Spinal cord (tissue), 10 donors: ENCODE measurements around the gene STMN3. TPM values are rescaled to one million over a fixed set of nuclear protein-coding genes. Genes with fewer than 3 reads are reported as not detected.

Source experiments
- DNase-seq, 6 donors: peaks; one replicate each; pipeline versions ENCODE4 v3.0.0 to v3.0.0-alpha.2; 2013 to 2015; ENCODE audit warnings: low spot score in 6 of 6, low read depth in 4 of 6
- H3K27ac ChIP-seq: one replicate; pipeline ENCODE4 v1.5.1; 2013; ENCODE audit warnings: low read depth, low read length, control low read depth
- H3K27me3 ChIP-seq: one replicate; pipeline ENCODE4 v1.6.1; 2013; ENCODE audit warnings: low read length; ENCODE audit not compliant: control insufficient read depth, insufficient read depth
- H3K36me3 ChIP-seq: one replicate; pipeline ENCODE4 v1.6.1; 2013; ENCODE audit warnings: low read length; ENCODE audit not compliant: control insufficient read depth, insufficient read depth
- H3K4me1 ChIP-seq: one replicate; pipeline ENCODE4 v1.6.1; 2013; ENCODE audit warnings: low read length; ENCODE audit not compliant: control insufficient read depth, insufficient read depth
- H3K4me3 ChIP-seq: one replicate; pipeline ENCODE4 v1.5.1; 2013; ENCODE audit warnings: low read depth, low read length, control low read depth
- H3K9me3 ChIP-seq: one replicate; pipeline ENCODE4 v1.6.1; 2013; ENCODE audit warnings: low read length; ENCODE audit not compliant: control insufficient read depth, insufficient read depth
- WGBS: methylation state at CpG from one replicate; pipeline ENCODE4 v1.1.5; 2013; ENCODE audit warnings: missing lambda C conversion rate; ENCODE audit not compliant: insufficient coverage; 5-methylcytosine and 5-hydroxymethylcytosine counted together
- polyA plus RNA-seq, 2 donors: library from polyadenylated mRNA; unstranded; fragments of 120-200 nt; gene quantifications; one replicate each; pipeline ENCODE4 v1.2.1, GENCODE V29; 2013; ENCODE audit not compliant: insufficient read length in 2 of 2
- total RNA-seq, 2 donors: library from RNA; depleted of rRNA in 1 of 2; stranded (reverse); fragments of 120-200 nt in 1 of 2; fragments of >200 nt in 1 of 2; gene quantifications; one replicate each; pipeline versions ENCODE4 v1.2.3 to v1.2.4, GENCODE V29; 2013 to 2014
- donor health status: healthy.

The STMN3 gene
- total and polyA plus RNA-seq, 4 donors = 137 to 495 (median 318) TPM

DNA sequence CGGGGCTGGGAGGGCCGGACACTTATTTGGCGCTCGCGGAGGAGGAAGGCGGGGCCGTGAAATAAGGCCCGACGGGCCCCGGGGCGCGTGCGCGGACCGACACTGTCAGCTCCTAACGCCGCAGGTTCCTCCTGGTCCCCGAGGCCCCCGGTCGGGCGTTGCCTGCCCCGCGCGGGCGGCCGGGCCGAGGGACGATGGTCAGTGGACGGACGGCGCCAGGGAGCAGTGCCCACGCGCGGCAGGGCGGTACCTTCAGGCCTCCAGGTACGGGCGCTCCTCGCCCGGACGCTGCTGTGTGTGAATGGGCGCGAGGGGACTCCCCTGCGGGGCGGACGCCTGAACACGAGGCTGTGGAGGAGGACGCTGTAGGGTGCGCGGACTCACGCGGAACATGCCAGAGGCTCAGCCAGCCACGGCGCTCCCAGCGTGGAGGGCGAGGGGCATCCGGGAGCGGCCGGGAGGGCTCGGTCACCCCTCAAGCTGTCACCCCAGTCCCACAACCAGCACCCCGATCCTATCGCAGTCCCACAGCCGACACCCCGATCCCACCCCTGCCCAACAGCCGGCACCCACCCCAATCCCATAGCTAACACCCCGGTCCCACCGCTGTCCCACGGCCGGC lies 26.0 kb downstream of the STMN3 start:
- peak overlapping the region; percentile 67 for H3K27ac ChIP-seq
- 1% methylated on average over 66 of the region's 68 CpGs for WGBS
- no peaks in the 10 kb centered on the region for H3K9me3 ChIP-seq
- peak; percentile 78 to 98 (median 87) for DNase-seq
- H3K36me3 ChIP-seq = peaks cover 5% of the 10 kb centered on the region
- peaks cover 25% of the 10 kb centered on the region for H3K4me1 ChIP-seq
- no peaks in the 10 kb centered on the region for H3K27me3 ChIP-seq
- H3K4me3 ChIP-seq = peak overlapping the region; percentile 76

DNA sequence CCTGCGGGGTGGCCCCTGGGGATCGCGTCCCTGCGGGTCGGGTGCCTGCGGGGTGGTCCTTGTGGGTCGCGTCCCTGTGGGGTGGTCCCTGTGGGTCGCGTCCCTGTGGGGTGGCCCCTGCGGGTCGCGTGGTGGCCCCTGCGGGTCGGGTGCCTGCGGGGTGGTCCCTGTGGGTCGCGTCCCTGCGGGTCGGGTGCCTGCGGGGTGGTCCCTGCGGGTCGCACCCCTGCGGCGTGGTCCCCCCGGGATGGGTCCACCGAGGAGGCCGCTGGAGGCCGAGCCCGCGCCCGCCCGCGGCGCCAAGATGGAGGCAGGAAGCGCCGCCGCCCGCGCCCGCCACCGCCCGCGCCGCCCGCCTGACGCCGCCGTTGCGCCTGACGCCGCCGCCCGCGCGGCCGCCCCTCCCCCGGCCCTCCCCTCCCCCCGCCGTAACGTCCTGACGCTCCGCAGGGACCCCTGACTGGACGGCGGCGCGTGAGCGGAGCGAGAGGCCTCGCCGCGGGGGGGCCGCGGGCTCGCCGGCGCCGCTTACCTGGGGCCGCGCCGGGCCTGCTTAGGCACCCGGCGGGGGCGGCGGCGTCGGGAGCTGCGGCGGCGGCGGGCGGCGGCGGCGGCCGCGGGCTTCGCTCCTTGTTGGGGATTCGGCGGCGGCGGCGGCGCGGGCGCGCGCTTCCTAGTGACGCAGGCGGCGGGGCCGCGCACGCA lies 26.6 kb downstream of the STMN3 start, which contains the start of gene GMEB2:
Gene GMEB2, minus strand, starts transcription at position 678 of the 705 bp plus-strand sequence. CDS start 7,704 bp downstream, outside the sequence.
- 0% methylated on average over 110 of the region's 114 CpGs for WGBS
- peak in 5 of 6 donors; percentile 51 to 93 (median 69) for DNase-seq
- Histone ChIP-seq H3K9me3 (no peaks in the 10 kb centered on the region), H3K4me1 (peaks cover 25% of the 10 kb centered on the region), H3K27ac (peak within 1 kb of the TSS; percentile 67), H3K36me3 (peaks cover 5% of the 10 kb centered on the region), H3K27me3 (no peaks in the 10 kb centered on the region), H3K4me3 (peak within 1 kb of the TSS; percentile 76)

DNA sequence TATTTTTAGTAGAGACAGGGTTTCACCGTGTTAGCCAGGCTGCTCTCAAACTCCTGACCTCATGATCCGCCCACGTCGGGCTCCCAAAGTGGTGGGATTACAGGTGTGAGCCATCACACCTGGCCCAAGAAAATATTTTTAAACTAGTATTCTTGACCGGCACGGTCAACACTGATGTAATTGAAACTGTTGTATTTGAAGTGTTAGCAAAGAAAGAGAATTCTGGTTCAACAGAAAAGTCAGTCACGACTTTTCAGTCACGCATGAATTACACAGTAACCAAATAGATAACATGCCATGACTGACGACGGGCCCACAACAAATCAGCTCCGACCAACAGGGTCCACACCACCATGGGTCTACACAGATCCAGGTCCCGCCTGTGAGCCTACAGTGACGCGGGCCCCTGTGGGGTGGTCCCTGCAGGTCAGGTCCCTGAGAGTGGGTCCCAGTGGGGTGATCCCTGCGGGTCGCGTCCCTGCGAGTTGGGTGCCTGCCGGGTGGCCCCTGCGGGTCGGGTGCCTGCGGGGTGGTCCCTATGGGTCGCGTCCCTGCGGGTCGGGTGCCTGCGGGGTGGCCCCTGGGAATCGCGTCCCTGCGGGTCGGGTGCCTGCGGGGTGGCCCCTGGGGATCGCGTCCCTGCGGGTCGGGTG lies 27.3 kb downstream of the STMN3 start:
- H3K27me3 ChIP-seq = no peaks in the 10 kb centered on the region
- peak overlapping the region; percentile 51 for H3K4me3 ChIP-seq
- peak overlapping the region; percentile 60 for H3K27ac ChIP-seq
- H3K4me1 ChIP-seq = peaks cover 25% of the 10 kb centered on the region
- H3K36me3 ChIP-seq = peaks cover 5% of the 10 kb centered on the region
- no peaks in the 10 kb centered on the region for H3K9me3 ChIP-seq
- 12% methylated on average over 35 of the region's 36 CpGs for WGBS
- peak in 2 of 6 donors; percentile 31 for DNase-seq

DNA sequence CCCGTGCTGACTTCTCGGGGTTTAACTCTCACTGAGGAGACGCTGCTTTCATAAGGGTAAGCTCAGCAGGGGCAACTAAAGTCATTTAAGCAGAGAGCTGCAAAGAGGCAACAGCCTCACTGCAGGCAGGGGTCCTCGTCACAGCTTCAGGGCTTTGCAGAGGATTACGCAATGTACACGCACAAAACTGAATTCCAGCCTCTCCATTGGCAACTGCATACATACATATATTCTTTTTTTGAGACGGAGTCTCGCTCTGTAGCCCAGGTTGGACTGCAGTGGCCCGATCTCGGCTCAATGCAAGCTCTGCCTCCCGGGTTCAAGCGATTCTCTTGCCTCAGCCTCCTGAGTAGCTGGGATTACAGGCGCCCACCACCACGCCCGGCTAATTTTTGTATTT lies 28.7 kb downstream of the STMN3 start:
- WGBS = 81% methylated on average over 10 of the region's 15 CpGs
- Histone ChIP-seq H3K4me1 (peaks cover 25% of the 10 kb centered on the region), H3K27ac (no peak overlapping the region), H3K9me3 (no peaks in the 10 kb centered on the region), H3K4me3 (no peak overlapping the region), H3K36me3 (peaks cover 12% of the 10 kb centered on the region), H3K27me3 (no peaks in the 10 kb centered on the region)
- DNase-seq = peak in 1 of 6 donors; percentile 25

DNA sequence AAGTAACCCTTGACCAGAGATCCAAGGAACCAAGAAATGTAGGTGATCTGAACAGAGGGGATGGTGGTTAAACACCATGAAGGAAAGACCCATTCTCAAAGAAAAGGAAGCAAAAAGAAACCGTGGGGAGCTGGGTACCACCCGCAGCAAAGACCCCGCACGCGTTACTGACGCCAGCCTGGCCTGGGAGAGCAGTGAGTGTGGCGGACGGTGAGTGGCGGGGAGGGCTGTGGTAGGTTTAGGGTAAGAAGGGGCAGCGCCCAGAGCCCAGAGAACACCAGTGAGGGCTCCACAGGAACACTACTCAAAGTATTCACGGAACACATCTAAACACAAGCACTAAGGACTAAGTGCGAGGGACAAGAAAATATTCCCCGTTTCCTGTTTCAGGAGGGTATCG lies 30.5 kb downstream of the STMN3 start:
- Histone ChIP-seq H3K4me3 (no peak overlapping the region), H3K4me1 (peaks cover 12% of the 10 kb centered on the region), H3K27me3 (no peaks in the 10 kb centered on the region), H3K27ac (no peak overlapping the region), H3K36me3 (peaks cover 30% of the 10 kb centered on the region), H3K9me3 (no peaks in the 10 kb centered on the region)
- WGBS = 81% methylated on average over 5 of the region's 14 CpGs
- DNase-seq = no peak

DNA sequence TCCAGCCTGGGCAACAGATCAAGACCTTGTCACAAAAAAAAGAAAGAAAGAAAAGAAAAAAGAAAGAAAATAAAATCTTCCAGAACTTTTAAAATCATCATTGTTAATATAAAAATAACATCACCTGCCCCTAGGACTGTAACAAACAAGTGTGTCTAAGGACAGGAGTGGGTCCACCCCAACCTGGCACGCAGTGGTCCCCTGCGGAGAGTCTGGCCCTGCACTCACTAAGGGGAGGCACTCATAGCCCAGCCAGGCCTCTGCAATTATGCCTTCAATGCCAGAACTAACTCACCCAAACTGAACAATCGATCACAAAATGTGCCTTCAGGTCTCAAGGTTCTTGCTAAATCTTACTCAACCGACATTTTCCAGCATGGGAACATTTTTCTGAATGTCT lies 31.1 kb downstream of the STMN3 start:
- peaks cover 36% of the 10 kb centered on the region for H3K36me3 ChIP-seq
- H3K27me3 ChIP-seq = no peaks in the 10 kb centered on the region
- H3K4me3 ChIP-seq = no peak overlapping the region
- peaks cover 8% of the 10 kb centered on the region for H3K4me1 ChIP-seq
- H3K27ac ChIP-seq = no peak overlapping the region
- 86% methylated on average over 2 of the region's 4 CpGs for WGBS
- no peaks in the 10 kb centered on the region for H3K9me3 ChIP-seq
- DNase-seq = no peak

DNA sequence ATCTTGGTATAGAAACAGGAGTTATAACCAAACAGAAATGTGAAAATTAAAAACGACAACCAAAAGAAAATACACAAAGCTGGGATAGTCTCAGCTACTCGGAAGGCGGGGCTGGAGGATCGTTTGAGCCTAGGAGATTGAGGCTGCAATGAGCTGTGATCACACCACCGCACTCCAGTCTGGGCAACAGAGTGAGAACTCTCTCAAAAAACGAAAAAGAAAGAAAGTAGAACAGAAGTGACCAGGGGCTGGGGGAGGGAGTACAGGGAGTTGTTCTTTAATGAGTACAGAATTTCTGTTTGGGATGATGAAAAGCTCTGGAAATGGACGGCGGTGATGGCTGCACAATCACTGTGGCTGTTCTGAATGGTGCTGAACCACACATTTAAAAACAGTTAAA lies 32.2 kb downstream of the STMN3 start:
- 83% methylated on average over 8 of the region's 8 CpGs for WGBS
- no peak overlapping the region for H3K4me3 ChIP-seq
- no peaks in the 10 kb centered on the region for H3K9me3 ChIP-seq
- H3K4me1 ChIP-seq = peaks cover 6% of the 10 kb centered on the region
- no peak for DNase-seq
- H3K27ac ChIP-seq = no peak overlapping the region
- H3K27me3 ChIP-seq = no peaks in the 10 kb centered on the region
- H3K36me3 ChIP-seq = peaks cover 47% of the 10 kb centered on the region

DNA sequence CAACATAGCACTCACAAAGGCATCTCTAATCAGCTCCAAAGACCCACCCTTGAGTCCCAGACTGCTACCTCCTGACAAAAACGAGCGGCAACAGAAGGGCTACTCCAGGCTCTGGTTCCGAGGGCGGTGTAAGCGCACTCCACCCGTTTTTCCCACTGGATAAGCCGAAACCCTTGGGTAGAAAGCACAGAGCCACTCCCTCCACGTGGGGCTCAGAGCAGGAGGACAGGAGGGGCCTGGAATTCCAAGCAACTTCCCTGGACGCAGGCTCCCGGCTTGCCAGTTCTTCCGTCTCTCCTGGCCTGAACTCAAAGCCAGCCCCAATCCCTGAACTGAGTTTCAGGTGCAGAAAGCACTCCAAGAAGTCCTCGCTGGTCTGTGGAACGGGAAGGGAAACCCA lies 33.7 kb downstream of the STMN3 start:
- WGBS = 83% methylated on average over 13 of the region's 13 CpGs
- Histone ChIP-seq H3K27ac (no peak overlapping the region), H3K4me1 (no peaks in the 10 kb centered on the region), H3K27me3 (no peaks in the 10 kb centered on the region), H3K36me3 (peaks cover 59% of the 10 kb centered on the region), H3K4me3 (no peak overlapping the region), H3K9me3 (no peaks in the 10 kb centered on the region)
- no peak for DNase-seq

DNA sequence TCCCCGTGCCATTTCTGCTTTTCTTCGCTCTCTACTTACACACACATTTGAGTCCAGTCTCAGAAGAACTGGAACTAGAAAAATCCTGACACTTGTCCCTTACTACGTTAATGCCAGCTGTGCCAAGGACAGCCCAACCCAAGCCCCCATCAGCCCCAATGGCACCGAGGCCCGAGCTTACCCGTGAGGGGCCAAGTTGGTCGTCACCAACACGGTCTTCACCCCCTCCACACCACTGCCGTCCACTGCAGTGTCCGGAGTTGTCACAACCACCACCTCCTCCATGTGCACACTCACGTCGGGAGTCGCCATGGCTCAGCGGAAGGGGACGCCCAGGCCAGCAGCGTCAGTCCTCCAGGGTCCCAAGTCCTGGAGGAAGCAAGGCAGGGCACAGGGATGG lies 34.1 kb downstream of the STMN3 start:
- WGBS = 96% methylated on average over 16 of the region's 16 CpGs
- H3K4me3 ChIP-seq = no peak overlapping the region
- peaks cover 60% of the 10 kb centered on the region for H3K36me3 ChIP-seq
- H3K27me3 ChIP-seq = no peaks in the 10 kb centered on the region
- H3K4me1 ChIP-seq = no peaks in the 10 kb centered on the region
- no peak overlapping the region for H3K27ac ChIP-seq
- no peaks in the 10 kb centered on the region for H3K9me3 ChIP-seq
- DNase-seq = no peak
